NOMO-1 treated with DMSO at 0.1 percent for 48 hours (cell line): ENCODE data around the gene SEL1L3.
A peak's percentile ranks its signal among the peaks of the same experiment; 100 is the strongest.
"Not testable (repeated sequence)": the region's sequence is repeated elsewhere in the genome, so short reads cannot be mapped to it uniquely, and the experiment has no call there.

Experiments
- DNase-seq: peaks from one replicate; lab custom pipeline; 2025; ENCODE audit not compliant: unreplicated experiment; lab: John Stamatoyannopoulos, UW

Gene SEL1L3

GRCh38 chr4:25879991-25880651 is 17.3 kb upstream of the SEL1L3 start:
- DNase-seq = peak; percentile 81

DNA sequence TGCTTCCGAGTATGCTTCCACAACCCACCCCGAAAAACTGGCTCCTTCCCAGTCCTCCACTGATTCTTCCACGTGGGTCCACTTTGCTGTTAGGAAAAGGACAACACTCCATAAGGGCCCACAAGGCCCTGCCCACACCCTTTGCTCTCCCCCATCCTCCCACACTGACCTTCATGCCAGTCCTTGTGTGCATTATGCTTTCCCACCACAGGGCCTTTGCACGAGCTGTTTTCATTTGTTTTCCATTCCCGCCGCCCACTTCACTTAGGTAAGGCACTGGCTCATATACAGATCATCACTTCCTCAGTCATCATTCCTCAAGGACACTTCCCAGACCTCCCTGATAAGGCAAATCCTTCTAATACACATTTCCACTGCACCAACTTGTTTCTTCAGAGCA is 16.8 kb upstream of the SEL1L3 start:
- no peak for DNase-seq

DNA sequence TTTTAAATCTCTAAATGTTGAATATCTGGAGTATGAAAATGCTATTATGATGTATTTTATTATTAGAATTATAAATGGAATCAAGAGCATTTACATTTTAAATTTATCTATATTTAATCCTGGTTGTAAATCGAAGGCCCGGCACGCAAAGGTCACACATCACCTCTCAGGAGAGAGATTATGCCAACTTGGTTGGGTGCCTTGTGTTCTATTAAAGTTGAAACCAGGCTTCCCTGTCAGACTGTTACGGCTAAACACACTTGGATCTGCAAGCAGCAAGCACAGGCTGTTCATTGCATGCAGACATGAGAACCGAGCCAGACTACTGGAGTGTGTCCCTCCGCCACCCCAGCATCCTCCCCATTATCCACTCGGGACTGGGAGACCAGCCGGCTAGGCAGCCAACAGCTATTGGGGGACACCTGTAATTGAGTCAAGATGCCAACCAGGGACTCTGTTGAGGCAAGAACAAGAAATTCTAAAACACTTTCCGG is 16.4 kb upstream of the SEL1L3 start:
- no peak for DNase-seq

- peak; percentile 12 for DNase-seq
These were observed 15.9 kb upstream of the SEL1L3 start for GRCh38 chr4:25878676-25879075.

GRCh38 chr4:25875281-25875745 is 12.5 kb upstream of the SEL1L3 start:
- DNase-seq = peak; percentile 32

- no peak for DNase-seq
These were observed 11.9 kb upstream of the SEL1L3 start for GRCh38 chr4:25874655-25875054.

DNA sequence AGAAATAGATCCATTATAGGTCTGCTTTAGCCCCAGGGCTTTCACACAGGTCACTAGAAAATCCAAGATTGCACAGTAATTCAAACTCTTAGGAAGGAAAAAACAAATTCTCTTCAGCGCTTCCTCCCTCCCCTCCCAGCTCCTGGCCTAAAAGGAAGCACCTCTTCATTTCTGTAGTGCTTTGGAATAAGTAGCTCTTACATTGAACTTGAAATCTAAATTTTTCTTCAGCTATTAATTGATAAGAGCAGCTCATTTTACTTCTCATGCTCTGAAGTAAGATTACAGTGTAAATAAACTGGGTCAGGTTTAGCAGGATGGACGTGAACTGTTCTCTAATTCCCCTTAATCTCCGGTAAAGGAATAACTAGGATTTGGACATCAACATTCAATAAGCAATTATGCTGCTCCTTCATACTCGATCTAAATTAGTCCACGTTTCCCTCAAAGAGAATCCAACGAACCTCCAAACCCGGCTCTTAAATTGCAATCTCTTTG is 10.9 kb upstream of the SEL1L3 start:
- DNase-seq = no peak

DNA sequence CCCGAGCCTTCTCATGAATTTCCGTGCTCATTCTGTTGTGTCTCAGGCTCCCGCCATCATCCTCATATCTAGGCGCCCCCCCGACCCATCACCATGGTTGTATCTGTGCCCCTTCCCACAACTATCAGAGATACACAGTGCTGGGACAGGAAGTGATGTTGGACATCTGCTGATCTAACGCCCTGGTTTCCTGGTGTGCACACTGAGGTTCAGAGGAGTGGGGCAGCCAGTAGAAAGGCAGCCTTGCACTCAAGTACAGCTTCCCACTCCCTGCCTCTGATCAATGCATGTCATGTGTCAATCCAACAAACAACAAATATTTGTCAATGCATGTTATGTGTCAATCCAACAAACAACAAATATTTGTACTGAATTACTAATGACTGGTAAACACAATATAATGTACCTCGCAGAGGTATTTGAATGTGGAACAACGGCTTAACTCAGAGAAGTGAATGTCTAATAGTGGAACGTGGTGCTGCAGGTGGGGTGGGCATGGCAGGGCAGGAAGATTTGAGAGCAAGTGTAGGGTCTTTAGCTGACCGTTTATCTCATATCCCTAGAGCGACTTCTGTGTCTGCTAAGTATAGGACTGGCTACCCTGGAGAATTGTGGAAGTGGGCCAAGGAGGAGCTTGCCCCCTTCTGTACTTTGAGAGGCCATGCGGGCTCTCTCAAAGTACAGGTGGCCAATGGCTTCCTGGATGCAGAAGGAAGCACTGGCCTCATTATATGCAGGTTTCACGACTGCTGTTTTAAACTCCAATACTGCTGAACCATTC is 10.3 kb upstream of the SEL1L3 start:
- DNase-seq = no peak

DNA sequence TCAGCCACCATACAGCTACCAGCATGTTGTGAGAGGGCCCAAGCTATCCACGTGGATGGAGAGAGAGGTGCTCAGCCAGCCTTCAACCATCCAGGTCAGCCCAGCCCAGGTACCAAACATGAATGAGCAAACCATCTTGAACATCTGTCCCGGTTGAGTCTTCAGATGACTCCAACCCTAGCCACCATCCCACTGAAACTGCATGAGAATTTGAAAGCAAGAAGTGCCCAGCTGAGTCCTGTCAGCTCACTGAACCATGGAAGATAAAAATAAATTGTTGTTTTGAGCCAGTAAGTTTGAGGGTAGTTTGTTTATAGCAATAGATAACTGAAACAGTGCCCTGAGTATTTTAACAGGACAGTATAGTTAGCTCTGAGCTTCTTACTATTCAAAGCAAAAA is 7.3 kb upstream of the SEL1L3 start:
- no peak for DNase-seq

- no peak for DNase-seq
These were observed 5.0 kb upstream of the SEL1L3 start for GRCh38 chr4:25867781-25868294.

DNA sequence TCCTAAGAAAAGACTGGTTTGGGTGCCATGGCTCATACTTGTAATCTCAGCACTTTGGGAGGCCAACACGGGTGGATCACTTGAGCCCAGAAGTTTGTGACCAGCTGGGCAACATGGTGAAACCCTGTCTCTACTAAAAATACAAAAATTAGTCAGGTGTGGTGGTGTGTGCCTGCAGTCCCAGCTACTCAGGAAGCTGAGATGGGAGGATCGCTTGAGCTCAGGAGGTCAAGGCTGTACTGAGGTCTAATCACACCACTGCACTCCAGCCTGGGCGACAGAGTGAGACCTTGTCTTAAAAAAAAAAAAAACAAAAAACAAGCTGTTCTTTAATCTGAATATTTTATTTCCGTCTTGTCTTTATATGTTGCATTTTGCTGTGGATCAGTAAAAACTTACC is 3.6 kb upstream of the SEL1L3 start:
- DNase-seq = not testable (repeated sequence)

DNA sequence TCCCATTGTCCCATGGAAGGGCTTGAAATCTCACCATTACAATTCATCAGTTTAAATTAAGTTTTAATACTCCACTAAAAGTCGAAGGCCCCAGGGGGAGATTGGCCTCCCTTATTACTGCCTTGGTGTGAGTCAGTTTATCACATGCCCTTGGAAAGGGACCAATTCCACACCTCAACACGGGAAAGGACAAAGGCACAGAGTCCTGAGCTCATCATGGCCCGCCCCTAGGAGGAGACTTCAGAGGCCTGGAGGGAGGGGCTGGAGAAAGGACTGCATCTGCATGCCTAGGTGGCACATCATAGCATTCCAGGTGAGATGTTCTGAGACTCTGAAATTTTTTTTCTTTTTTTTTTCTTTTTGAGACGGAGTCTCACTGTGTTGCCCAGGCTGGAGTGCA is 2.8 kb upstream of the SEL1L3 start:
- DNase-seq = no peak

DNA sequence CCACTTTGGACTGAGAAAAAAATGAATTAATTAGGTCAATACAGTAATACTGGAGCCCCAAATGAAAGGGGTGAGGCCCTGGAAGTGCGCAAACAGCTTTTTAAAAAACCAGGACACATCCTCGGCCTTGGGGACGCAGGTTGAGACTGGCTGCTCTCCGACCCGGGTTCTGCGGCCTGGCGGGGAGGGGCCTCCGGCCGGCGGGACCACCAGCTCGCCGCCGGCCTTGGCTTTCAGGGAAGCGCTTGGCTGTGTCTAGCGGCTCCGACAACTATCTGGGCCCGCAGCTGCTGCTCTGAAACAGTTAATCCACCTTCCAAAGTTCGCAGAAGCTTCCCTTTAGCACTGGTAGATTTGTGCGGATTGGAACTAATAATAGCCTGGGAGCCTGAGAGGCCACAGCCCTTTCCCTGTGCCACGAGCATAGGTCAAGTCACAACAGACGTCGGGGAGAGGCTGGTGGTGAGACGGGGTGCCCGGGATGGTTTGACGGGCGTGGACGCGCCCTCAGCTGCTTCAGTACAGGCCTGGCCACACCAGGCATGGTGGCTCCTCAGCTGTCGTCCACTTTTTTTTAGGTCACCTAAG is 1.1 kb upstream of the SEL1L3 start:
- no peak for DNase-seq

GRCh38 chr4:25863347-25863784 is 578 bp upstream of the SEL1L3 start:
- DNase-seq = no peak

DNA sequence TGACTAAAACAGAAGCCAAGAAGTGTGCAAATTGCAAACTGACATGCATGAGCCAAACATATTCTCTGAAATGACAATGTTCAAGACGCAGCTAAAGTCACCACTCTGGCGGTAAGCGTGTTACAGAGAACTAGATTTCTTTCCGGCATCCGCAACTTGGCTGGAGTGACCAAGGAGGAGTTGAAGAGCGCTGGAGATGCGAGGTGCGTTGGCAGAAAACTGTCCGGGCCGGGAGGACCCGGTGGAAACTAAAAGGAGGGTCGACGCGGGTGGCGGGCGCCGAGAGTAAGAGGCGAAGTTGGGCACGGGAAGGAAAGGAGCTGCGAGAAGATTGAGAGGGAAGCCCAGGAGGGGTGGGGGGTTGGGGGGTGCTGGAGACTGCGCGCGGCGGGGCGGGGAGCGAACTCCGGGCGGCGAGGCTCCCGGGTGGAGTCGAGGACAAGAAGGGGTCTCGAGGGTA is 807 bp downstream of the SEL1L3 start:
- peak; percentile 39 for DNase-seq

GRCh38 chr4:25861280-25861950 is 1.4 kb downstream of the SEL1L3 start:
- DNase-seq = peak; percentile 83

- DNase-seq = peak; percentile 96
These were observed 2.1 kb downstream of the SEL1L3 start for GRCh38 chr4:25860586-25861279.

- DNase-seq = peak; percentile 85
These were observed 3.2 kb downstream of the SEL1L3 start for GRCh38 chr4:25859429-25860148.

- no peak for DNase-seq
These were observed 4.9 kb downstream of the SEL1L3 start for GRCh38 chr4:25857851-25858400.
